Panc1 (cell line): ENCODE data around the gene GULP1. TPM values are rescaled to one million over a fixed set of nuclear protein-coding genes. Genes with fewer than 3 reads are reported as not detected.

Experiments
- ATAC-seq: fragments of 200-7000 bp; cut with Tn5 transposase; 2 replicates; pipeline ENCODE4 v1.9.1; 2020; ENCODE audit warnings: mild to moderate bottlenecking, moderate library complexity
- BruUV-seq: library from RNA; stranded (reverse); fragments of 400-500 nt; replicated peaks from 2 replicates; lab custom pipeline; 2021; lab: Mats Ljungman, UMichigan
- CTCF ChIA-PET: fragments of 300-600 bp; sonication (Branson Sonifier 250); formaldehyde crosslinking; loops from one replicate; lab custom pipeline; 2022; ENCODE audit warnings: antibody characterized with exemption; lab: Charles Lee
- POLR2A ChIA-PET: fragments of 300-600 bp; sonication (Branson Sonifier 250); formaldehyde crosslinking; loops from one replicate; lab custom pipeline; 2022; ENCODE audit warnings: antibody characterized with exemption; lab: Charles Lee
- DNase-seq: peaks from one replicate; pipeline ENCODE4 v3.0.0-alpha.2; 2010; ENCODE audit warnings: low read depth, low spot score
- H3K27ac ChIP-seq: 2 replicates; pipeline ENCODE4 v1.5.1; 2011; ENCODE audit warnings: mild to moderate bottlenecking, low read length, inconsistent platforms
- H3K27me3 ChIP-seq: fragments of 200-500 bp; sonication (Bioruptor generic); 2 replicates; pipeline ENCODE4 v1.6.0; 2014; ENCODE audit warnings: low read length, inconsistent platforms; ENCODE audit not compliant: control insufficient read depth, insufficient read depth
- H3K36me3 ChIP-seq: fragments of 200-500 bp; sonication (Bioruptor generic); 2 replicates; pipeline ENCODE4 v1.5.1; 2014; ENCODE audit warnings: inconsistent platforms, mild to moderate bottlenecking, low read length, moderate library complexity; ENCODE audit not compliant: control insufficient read depth, insufficient read depth
- H3K4me1 ChIP-seq: 2 replicates; pipeline ENCODE4 v1.5.1; 2011; ENCODE audit warnings: inconsistent platforms, mild to moderate bottlenecking, low read length, moderate library complexity; ENCODE audit not compliant: control insufficient read depth, insufficient read depth
- H3K4me3 ChIP-seq, 2 experiments: 2 replicates each; pipeline ENCODE4 v1.5.1; 2011 to 2012; ENCODE audit warnings: low read depth in 2 of 2, low read length in 2 of 2, mild to moderate bottlenecking in 2 of 2, inconsistent platforms in 1 of 2, moderate library complexity in 1 of 2
- H3K9me3 ChIP-seq: fragments of 200-500 bp; sonication (Bioruptor generic); 2 replicates; pipeline ENCODE4 v1.5.1; 2014; ENCODE audit warnings: low read depth, mild to moderate bottlenecking, inconsistent platforms, low read length, moderate library complexity; ENCODE audit not compliant: control insufficient read depth, insufficient read depth
- POLR2AphosphoS5 ChIP-seq: IDR thresholded peaks from 2 replicates; pipeline ENCODE4 v1.6.1; 2012; ENCODE audit warnings: mild to moderate bottlenecking, low read depth, low read length, moderate library complexity
- REST ChIP-seq, 2 experiments: IDR thresholded peaks; 2 replicates each; pipeline ENCODE4 v1.6.1; 2011 to 2012; ENCODE audit warnings: low read depth in 2 of 2, control low read depth in 1 of 2, low read length in 1 of 2, mild to moderate bottlenecking in 1 of 2, moderate library complexity in 1 of 2; ENCODE audit not compliant: insufficient read depth in 1 of 2
- SIN3A ChIP-seq: IDR thresholded peaks from 2 replicates; pipeline ENCODE4 v1.6.1; 2012; ENCODE audit warnings: low read depth, mild to moderate bottlenecking, low read length, moderate library complexity, borderline replicate concordance; ENCODE audit not compliant: insufficient read depth
- TCF7L2 ChIP-seq: IDR thresholded peaks from 2 replicates; pipeline ENCODE4 v1.6.1; 2011; ENCODE audit warnings: mild to moderate bottlenecking, low read depth, low read length, inconsistent platforms
- in situ Hi-C: cut with HindIII; loops from 2 replicates; pipeline ENCODE4 v1.10.0; 2016; ENCODE audit warnings: low sequenced_read_pairs, low pct_unique_long_range_greater_than_20kb
- intact Hi-C: fragments of 100-400 bp; cut with micrococcal nuclease; formaldehyde crosslinking; loops from one replicate; pipeline ENCODE4 v1.10.0; 2022; ENCODE audit not compliant: unreplicated experiment
- total RNA-seq: library from RNA; stranded (reverse); gene quantifications from one replicate; pipeline ENCODE4 v1.2.1, GENCODE V29; 2021; ENCODE audit not compliant: unreplicated experiment
- TF ChIP-seq, protein P1 (sequence below): fragments of 450-650 bp; IDR thresholded peaks from 2 replicates; pipeline ENCODE4 v1.5.1; 2017; ENCODE audit warnings: mild to moderate bottlenecking

Gene GULP1
- total RNA-seq, 1 experiment from 2014 or later, result 51.5 TPM

GRCh38 chr2:188623995-188624643 lies 332.4 kb downstream of the GULP1 start:
- in situ Hi-C loops, result no loop called here
- POLR2A ChIA-PET, result no interaction called here
- no TSS peak for BruUV-seq
- no peak overlapping the region for H3K27ac ChIP-seq
- H3K36me3 ChIP-seq, result no peaks in the 10 kb centered on the region
- ATAC-seq (no peak), DNase-seq (no peak)
- H3K4me3 ChIP-seq, result no peak overlapping the region
- H3K27me3 ChIP-seq, result no peaks in the 10 kb centered on the region
- intact Hi-C loops, result no loop called here
- H3K9me3 ChIP-seq, result no peaks in the 10 kb centered on the region
- TF ChIP-seq SIN3A, result no peak
- no peak for TF ChIP-seq POLR2AphosphoS5
- TF ChIP-seq TCF7L2, result no peak
- no peak for TF ChIP-seq REST (IDR thresholded peaks at IDR 0.05; ENCODE audit: insufficient read depth in 1 of 2, low read depth in 2 of 2, low read length in 1 of 2)
- TF ChIP-seq, protein P1, sequence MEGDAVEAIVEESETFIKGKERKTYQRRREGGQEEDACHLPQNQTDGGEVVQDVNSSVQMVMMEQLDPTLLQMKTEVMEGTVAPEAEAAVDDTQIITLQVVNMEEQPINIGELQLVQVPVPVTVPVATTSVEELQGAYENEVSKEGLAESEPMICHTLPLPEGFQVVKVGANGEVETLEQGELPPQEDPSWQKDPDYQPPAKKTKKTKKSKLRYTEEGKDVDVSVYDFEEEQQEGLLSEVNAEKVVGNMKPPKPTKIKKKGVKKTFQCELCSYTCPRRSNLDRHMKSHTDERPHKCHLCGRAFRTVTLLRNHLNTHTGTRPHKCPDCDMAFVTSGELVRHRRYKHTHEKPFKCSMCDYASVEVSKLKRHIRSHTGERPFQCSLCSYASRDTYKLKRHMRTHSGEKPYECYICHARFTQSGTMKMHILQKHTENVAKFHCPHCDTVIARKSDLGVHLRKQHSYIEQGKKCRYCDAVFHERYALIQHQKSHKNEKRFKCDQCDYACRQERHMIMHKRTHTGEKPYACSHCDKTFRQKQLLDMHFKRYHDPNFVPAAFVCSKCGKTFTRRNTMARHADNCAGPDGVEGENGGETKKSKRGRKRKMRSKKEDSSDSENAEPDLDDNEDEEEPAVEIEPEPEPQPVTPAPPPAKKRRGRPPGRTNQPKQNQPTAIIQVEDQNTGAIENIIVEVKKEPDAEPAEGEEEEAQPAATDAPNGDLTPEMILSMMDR, result no peak
- CTCF ChIA-PET, result no interaction called here
- no peaks in the 10 kb centered on the region for H3K4me1 ChIP-seq

- in situ Hi-C loops (no loop called here), intact Hi-C loops (no loop called here)
- POLR2A ChIA-PET, result no interaction called here
- CTCF ChIA-PET, result no interaction called here
- Histone ChIP-seq H3K27me3 (no peaks in the 10 kb centered on the region), H3K4me3 (no peak overlapping the region), H3K4me1 (no peaks in the 10 kb centered on the region), H3K27ac (no peak overlapping the region), H3K36me3 (no peaks in the 10 kb centered on the region), H3K9me3 (no peaks in the 10 kb centered on the region)
- DNase-seq (no peak), ATAC-seq (no peak)
- no TSS peak for BruUV-seq
- TF ChIP-seq, protein P1, result no peak
- no peak for TF ChIP-seq POLR2AphosphoS5
- no peak for TF ChIP-seq TCF7L2
- no peak for TF ChIP-seq REST (IDR thresholded peaks at IDR 0.05; ENCODE audit: insufficient read depth in 1 of 2, low read depth in 2 of 2, low read length in 1 of 2)
- TF ChIP-seq SIN3A, result no peak
Measured at GRCh38 chr2:188627471-188627870, 335.8 kb downstream of the GULP1 start.
